ENCODE data around the gene CFAP99. TPM values are rescaled to one million over a fixed set of nuclear protein-coding genes. Genes with fewer than 3 reads are reported as not detected.
A peak's percentile ranks its signal among the peaks of the same experiment; 100 is the strongest.
"Not testable (repeated sequence)": the region's sequence is repeated elsewhere in the genome, so short reads cannot be mapped to it uniquely, and the experiment has no call there.

CFAP99 gene
- total RNA-seq, 1 donor from 2014 or later: 1.3 TPM

DNA sequence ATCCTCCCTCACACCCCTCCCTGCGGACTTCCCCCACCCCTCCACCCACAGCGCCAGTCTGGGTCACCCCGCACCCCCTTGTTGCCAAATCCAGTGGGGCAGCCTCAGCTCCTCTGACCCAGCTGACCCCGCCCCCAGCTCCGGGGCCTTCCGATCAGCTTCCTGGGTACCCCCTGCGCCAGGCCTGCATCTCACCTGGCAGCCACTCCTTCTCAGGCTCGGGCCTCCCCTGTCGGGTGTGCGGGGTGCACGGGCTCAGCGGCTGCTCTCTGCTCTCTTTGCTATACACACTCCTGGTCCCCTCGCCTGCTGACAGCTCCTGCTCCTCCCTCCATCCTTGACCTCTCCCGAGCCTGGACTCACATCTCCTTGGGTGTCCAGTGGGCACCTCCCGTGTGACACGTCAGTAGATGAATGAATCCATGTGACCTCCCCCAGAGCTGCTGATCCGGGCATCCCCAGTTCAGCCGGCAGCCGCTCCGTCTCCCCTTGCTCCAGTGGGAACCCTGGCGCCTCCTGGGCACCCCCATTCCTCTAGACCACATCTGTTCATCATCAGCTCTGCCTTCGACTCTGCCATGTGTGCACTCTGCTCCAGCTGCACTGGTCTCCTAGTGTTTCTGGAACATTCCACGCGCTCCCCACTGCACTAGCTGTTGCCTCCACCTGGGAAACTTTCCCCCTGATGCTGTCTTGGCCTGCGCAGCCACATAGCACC lies 9.9 kb downstream of the CFAP99 start:
- no peak for DNase-seq (ENCODE audit: low spot score)

DNA sequence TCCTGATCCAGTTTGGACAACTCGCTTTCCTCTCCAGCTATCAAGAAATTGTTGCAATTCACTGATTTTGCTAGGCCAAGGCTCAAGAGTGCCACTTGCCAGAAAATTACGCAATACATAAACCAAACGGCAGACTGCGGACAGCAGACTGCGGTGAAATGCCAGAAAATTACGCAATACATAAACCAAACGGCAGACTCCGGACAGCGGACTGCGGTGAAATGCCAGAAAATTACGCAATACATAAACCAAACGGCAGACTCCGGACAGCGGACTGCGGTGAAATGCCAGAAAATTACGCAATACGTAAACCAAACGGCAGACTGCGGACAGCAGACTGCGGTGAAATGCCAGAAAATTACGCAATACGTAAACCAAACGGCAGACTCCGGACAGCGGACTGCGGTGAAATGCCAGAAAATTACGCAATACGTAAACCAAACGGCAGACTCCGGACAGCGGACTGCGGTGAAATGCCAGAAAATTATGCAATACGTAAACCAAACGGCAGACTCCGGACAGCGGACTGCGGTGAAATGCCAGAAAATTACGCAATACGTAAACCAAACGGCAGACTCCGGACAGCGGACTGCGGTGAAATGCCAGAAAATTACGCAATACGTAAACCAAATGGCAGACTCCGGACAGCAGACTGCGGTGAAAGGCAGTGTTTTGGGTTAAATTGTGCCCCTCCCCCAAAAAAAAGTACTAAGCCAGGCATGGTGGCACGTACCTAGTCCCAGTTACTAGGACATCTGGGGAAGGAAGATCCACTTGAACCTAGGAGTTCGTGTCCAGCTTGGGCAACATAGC lies 11.4 kb downstream of the CFAP99 start:
- not testable (repeated sequence) for DNase-seq (ENCODE audit: low spot score)

DNA sequence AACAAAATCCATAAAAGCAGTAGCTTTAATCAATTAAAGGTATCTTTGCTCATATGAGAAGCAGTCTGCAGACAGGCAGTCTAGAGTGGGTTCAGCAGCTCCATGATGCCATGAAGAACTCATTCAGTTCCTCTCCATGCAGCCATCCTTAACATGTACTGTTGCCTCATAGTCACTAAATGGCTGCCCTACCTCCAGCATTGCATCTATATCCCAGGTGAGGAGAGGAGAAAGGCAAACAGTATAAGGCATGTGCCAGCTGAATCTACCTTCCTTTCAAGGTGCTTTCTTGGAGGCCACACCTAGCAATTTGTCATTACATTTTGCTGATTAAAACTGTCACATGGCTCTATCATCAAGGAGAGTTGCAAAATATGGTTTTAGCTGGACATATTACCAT lies 13.2 kb downstream of the CFAP99 start:
- no peak for DNase-seq (ENCODE audit: low spot score)

DNA sequence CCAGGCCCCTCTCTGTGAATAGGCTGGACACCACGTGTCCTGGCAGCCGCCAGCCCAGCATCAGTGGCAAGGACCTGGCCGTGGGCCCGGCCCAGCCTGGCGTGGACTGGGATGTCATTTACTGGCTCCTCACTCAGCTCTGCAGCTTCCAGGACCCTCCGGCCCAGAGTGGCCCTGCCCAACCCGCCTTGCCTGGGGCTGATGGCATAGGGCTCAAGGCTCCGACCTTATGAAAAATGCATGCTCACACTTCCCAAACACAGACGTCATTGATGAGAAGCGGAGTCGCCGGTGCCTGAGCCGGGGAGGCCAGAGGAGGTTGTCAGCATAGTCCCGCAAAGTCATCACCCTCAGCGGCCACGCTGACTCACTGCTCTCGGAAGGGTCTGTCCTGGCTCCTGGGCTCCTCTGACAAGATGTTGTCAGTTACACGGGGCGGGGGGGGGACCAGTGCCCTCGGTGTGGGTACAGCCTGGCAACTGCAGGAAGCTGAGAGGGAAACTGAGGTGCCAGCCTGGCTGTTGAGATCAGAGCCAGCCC lies 14.3 kb downstream of the CFAP99 start:
- DNase-seq (ENCODE audit: low spot score): no peak

DNA sequence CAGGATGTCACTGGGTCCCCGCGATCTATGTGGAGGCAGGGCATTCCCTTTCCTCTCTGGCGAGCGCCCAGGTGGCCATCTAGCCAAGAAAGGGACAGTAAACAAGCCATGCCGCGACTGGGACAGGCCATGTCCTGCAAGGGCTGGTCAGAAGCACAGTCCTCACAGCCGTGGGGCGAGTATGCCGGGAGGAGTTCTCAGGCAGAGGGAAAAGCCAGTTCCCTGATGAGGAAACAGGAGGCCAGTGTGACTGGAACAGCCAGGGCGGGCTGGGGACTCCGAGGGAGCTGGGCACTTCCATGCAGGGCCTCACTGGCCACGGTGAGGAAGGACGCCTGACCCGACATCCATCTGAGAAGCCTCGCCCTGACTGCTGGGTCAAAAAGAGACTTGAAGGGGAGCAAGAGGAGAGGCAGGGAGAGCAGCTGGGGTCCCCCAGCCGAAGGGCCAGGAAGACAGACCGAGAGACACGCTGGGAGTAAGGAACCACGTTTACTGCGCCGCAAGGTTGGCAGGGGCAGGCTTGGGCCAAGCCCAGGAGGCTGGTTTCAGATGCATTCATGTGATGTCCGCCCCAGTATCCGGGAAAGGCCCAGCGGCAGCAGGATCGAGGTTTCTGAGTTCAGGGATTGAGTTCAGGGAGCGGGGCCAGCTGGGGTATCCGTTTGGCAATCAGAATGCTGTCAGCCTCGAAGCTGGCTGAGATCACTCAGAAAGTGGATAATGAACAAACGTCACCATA lies 15.0 kb downstream of the CFAP99 start:
- no peak for DNase-seq (ENCODE audit: low spot score)

DNA sequence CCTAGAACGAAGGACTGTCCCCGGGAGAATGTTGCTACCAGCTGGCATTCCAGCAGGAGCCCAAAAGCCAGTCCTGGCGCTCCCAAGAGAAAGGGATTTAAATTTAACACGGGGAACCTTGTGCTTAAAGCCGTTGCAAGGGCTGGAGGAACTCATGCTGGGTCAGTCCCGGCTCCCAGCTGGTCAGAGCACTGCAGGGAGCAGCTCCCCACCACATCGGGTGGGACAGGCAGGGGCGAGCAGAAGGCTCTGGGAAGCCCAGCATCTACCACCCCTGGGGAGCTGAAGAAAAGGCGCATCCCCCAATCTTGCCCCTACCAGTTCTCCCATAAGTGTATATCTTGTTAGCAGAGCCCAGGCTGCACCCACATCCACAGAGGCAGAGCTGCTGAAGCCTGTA lies 15.7 kb downstream of the CFAP99 start:
- no peak for DNase-seq (ENCODE audit: low spot score)

DNA sequence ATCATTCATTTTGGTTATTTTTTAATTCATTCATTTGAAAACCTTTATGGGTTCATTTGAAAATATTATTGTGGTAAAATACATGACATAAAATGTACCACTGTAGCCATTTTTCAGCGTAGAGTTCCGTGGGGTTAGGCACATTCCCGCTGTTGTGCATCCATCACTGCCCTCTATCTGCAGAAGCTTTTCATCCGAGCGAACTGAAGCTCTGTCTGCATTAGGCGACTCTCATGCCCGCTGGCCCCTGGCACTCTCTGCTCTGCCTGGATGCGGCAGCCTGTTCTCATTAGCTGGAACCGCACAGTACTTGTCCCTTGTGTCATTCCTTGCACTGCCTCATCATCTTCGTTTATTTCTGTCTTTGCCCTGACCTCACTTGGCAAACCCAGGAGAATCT lies 17.5 kb downstream of the CFAP99 start:
- no peak for DNase-seq (ENCODE audit: low spot score)

DNA sequence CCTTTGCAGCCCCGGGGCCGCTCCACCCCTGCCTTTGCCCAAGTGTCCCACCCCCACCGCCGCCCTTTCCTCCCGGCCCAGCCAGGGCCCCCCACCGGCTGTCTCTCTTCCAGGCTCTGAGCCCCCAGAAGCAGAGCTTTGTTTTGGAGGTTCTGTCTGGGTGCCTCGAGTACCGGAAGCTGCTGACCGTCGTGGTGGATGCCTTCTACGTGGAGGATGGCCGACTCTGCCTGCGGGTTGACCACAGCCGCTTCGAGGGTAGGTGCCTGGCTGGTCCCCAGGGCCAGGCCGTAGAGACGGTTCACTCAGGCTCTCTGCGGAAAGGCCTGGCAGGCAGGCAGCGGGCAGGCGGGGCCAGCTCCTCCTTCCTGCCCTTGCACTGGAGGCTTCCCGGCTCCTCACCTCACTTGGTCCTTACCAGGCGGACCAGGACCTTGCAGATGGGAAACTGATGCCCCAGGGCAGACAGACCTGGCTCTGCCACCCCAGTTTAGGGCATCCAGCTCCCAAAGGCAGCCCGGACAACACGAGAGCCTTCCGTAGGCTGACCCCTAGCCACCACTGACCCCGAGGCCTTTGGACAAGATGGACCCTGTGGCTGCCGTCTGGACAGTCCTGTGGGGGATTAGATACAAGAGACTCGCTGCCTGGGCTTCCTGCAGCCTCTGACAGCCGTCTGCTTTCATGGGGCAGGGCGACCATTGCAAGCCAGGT lies 18.2 kb downstream of the CFAP99 start:
- DNase-seq (ENCODE audit: low spot score): no peak

DNA sequence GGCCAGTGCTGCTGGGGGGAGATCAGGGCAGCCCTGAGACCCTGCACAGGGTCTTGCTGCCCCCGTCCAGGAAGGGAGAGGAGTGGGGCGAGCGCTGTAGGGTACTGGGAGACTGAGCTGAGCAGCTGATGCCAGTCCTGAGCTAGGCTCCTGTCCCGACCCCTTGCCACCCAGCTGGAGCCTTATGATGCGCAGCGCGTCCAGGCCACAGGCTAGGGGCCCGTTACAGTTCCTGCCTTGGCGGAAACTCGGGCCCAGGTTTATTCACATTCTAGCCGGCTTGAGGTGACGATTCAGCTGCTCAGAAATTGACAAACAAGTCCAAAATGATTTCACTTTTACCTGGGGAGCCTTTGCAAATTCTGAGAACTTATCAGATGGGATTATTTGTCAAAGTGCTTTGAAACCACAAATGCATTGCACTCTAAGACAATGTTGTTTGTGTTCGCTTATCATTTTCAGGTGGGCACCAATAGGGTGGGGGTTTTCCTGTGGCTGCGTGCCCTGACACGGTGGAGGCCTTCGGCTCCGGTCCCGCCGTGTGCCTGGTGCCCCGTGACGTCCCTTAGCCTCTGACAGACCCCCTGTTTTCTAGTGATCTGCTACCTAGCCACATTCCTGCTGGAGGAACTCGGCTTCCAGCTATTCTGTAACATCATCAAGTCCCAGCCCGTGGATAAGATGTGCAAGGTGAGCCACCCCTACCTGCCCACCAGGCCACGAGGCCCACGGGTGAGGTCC lies 18.9 kb downstream of the CFAP99 start:
- DNase-seq (ENCODE audit: low spot score): no peak

DNA sequence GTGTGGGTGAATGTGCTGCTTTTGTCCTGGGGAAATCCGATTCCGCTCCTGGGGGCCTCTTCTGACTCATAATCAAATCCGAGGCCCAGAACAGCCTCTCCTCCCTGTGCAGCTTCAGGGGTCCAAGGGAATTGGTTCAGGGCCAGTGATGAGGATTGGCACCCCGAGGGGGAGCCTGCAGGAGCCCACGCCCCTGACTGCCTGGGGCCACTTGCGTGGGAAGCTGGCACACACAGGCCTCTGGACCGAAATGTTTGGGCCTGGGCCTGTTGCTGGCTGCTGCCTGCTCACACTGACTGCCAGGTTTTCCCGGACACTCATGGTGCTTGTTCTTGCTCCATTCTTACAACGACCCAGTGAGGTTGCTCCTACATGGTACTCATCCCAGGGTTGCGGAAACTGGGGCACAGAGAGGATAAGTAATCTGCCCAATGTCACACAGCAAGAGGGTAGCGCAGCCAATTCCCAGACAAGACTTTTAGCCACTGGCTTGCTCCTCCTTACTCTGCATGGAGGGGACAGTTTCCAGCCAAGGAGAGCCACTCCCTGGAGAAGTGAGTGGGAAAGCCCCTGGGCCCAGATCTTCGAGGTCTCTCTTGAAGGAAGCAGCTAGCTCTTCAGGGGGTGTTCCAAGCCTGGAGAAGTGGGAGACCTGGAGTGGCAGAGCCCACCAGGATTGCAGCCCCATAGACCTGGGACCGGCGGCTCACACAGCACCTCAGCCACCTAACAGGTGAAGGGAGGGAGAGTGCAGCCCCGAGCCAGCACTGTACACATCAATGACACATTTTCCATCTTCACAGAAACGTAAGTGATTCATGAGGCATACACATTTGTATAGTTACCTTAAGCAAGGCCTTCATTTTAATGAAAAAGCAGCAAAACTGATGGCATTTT lies 20.3 kb downstream of the CFAP99 start:
- no peak for DNase-seq (ENCODE audit: low spot score)

DNA sequence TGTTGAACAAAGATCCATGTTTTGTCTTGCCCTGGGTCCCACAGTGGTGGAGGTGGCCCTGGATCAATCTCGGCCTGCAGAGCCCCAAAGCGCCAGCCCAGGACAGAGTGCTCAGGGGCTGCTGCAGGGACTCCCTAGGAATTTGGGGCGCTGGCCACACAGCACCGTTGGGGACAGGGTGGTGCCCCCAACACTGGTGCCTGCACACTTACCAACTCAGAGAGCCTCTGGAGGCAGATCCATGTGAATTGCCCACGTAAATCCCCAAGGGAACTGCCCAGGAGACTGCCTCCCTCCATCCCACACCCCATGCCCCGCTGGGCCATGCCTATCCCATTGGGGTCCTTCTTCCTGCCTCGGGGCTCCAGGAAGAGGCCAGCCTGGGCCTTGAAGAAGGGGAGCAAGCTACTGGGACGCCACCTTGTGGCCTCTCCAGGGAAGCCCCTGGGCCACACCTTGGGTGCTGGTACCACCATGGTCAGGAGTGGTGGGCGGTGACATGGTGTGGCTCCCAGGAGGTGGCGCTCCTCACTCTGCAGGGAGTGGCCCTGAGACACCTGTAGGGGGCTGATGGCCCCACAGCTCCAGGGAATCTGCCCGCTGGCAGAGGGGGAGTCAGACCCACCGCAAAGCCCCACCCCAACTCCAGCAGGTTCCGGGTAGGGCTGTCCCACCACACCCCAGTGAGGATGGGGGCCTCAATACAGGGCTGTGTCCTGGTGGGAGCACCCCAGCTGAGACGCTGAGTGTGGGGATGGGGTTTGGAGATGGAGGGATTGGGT lies 22.8 kb downstream of the CFAP99 start:
- peak; percentile 35 for DNase-seq (ENCODE audit: low spot score)

DNA sequence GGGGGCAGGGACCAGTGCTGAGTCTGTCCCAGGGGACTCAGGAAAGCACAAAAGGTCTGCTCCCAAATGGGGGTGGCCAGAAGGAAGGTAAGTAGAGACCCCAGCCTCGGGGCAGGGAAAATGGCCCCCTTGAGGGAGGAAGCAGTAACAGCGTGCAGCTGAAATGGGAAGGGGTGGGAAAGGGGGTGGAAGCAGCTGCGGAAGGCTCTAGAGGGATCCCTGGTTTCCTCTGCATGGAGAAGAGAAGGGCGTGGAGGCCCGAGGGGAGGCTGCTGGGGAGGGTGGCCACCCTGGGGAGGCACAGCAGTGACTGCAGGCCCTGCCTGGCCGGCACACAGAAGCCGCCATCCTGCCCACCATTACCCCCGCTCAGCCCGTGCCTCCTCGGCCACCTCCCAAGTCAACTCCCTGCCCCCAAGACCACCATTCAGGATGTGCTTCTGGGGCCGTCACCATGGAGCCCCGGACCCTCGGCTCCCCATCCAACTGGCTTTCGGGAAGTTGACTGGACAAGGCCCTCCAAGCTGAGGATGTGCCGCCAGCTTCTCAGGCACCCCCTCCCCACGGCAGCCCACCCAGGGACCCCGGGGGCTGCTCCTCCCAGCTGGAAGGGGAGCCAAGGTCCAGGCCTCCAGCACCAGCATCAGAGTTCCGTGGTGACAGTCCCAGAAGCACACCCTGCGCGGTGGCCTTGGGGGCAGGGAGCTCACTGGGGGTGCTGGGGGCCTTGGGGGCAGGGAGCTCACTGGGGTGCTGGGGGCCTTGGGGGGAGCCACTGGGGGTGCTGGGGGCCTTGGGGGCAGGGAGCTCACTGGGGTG lies 23.6 kb downstream of the CFAP99 start:
- no peak for DNase-seq (ENCODE audit: low spot score)

DNA sequence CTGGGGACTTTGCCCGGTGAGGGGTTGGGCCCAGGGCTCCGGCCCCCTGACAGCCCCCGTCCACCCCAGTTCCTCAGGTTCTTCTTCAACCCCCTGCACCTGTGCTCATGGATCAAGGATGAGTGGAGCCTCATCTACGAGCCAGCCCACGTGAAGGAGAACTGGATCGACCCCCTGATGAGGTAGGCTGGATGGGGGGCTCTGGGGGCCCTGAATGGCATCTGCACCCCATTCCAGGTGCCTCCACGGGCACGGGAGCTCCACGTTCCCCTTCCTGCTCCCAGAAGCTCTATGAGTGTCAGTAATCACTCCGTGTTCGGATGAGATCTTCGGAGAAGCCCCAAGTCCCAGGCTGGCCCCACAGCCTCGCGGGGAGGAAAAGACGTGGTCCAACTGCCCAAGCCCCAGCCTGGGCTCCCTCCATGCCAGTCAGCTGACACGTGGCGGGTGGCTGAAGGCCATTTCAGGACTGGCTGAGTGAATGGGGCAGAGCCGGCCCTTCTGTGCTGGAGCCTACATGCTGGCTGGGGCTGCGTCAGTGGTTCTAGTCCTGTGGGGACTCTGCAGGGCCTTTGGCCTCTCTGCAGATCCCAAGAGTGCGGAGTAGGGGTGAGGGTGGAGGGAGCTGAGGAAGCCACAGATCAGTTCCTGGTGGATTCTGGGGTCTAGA lies 24.4 kb downstream of the CFAP99 start:
- no peak for DNase-seq (ENCODE audit: low spot score)

DNA sequence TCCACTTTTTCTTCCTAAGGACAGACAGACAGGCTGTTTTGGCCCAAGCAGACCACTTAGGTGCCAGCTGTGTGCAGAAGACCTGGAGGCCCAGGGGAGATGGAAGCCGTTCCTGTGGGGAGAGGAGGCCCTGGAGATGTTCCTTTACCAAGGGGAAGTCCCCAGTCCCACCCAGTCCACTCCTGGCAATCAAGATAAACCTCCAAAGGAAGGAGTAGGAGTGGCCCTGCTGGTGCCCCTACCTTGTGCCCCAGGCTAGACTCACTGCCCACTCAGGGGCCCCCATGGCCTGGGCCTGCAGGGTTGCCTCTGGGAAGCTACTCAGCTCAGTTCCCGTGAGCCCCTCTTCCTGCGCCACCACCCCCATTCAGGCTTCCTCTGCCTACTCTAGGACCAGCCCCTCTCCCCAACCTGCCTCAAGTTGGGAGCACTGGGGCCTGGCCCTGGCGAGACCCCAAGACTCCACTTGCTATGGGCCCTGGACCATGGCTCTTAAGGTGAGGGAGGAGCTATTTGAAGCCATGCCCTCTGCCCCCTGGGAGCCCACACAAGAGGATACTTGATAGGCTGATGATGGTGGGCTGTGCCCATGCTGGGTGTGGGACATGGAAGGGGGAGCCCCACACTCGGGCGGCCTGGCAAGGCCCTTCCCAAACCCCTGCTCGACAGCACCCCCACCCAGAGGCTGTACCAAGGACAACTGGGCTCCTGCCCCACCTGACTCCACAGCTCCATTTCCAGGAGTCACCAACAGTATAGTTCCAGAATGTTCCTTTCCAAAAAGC lies 25.4 kb downstream of the CFAP99 start:
- DNase-seq (ENCODE audit: low spot score): no peak

DNA sequence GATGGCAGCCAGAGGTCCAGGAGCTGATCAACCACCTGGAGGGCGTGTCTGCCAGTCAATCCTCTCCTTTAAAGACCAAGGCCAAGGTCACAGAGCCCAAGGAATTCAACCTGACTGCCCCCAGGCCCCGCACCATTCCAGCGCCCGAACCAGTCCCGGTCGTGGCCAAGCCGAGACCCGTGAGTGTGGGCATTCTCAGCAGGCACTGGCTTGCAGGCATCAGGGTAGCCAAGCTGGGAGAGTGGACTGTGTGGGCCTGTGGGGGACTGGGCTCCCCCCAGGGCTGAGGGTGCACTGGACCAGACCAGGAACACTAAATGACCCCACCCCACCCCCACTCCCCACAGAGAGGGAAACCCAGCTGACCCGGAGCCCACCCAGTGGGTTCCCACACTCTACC lies 26.4 kb downstream of the CFAP99 start:
- no peak for DNase-seq (ENCODE audit: low spot score)

DNA sequence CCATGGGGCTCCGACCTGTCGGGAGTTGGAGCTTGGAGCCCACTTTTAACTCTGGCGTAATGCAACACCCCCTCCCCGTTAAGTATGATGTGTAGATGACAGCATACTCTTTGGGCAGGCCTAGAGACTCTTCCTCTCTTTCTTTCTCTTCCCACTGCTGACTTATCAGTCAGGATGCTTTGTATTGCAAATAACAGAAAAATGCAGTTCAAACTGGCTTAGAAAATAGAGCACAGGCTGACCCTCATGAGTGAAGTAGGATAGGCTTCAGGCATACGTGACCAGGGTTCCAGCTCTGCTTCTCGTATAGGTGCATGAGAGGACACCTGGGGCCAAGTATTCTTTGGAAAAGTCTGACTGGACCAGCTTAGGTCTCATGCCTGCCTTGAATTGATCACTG lies 26.8 kb downstream of the CFAP99 start:
- no peak for DNase-seq (ENCODE audit: low spot score)
